GM19324 (cell line): ENCODE measurements around the gene BCL2L1.
A peak's percentile ranks its signal among the peaks of the same experiment; 100 is the strongest.

ENCODE experiments used
- ATAC-seq: cut with Tn5 transposase; IDR thresholded peaks from one replicate; pipeline ENCODE4 v1.9.1; 2021; ENCODE audit warnings: mild to moderate bottlenecking, moderate library complexity; ENCODE audit not compliant: unreplicated experiment, low FRiP score

Gene BCL2L1

GRCh38 chr20:31710423-31711108, 12.1 kb downstream of the BCL2L1 start:
- no peak for ATAC-seq

DNA sequence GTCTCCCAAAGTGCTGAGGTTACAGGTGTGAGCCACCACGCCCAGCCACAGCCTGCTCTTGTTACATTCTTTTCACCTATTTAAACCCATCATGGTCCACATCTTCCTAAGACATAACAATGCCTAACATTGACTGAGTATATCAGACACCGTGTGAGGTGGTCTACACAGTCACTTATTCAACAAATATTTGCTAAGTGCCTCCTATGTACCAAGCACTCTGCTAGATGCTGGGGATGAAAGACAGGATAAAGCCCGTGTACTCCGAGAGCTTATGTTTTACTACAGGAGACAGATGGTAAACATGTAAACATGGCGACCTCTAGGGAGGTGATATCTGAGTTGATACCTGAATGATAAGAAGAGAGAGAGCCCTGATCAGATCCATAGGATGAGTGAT, 12.7 kb downstream of the BCL2L1 start:
- ATAC-seq = no peak

DNA sequence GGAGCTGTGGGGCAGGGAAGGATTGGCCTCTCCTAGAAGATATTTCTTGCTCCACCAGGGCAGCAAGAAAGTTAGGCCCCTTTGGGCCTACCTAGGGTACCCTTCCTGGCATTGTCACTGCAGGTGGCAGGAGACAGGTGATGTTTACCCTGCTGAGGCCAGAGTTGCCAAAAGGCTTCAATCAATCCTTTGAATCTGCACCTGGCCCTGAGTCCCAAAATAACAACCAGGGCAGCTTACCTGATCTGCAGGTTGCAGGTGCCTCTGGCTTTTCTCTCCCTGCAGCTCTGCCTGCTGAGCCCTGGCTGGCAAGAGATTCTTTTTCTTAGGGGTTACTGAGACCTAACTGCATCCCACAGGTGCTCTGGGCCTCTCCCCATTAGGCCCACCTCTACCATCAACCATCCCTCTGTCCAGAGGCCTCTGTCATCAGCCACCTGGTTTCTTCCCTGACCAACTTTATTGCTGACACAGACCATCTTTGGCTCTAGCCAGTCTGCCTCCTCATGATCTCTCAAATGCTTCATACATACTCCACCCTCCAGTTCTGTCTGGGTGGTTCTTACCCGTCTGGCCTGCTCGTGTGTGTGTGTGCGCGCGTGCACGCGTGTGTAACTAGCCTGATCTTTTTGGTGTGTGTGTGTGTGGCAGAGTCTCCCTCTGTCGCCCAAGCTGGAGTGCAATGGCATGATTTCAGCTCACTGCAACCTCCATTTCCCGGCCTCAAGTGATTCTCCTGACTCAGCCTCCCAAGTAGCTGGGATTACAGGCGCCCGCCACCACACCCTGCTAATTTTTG, 13.7 kb downstream of the BCL2L1 start:
- no peak for ATAC-seq

DNA sequence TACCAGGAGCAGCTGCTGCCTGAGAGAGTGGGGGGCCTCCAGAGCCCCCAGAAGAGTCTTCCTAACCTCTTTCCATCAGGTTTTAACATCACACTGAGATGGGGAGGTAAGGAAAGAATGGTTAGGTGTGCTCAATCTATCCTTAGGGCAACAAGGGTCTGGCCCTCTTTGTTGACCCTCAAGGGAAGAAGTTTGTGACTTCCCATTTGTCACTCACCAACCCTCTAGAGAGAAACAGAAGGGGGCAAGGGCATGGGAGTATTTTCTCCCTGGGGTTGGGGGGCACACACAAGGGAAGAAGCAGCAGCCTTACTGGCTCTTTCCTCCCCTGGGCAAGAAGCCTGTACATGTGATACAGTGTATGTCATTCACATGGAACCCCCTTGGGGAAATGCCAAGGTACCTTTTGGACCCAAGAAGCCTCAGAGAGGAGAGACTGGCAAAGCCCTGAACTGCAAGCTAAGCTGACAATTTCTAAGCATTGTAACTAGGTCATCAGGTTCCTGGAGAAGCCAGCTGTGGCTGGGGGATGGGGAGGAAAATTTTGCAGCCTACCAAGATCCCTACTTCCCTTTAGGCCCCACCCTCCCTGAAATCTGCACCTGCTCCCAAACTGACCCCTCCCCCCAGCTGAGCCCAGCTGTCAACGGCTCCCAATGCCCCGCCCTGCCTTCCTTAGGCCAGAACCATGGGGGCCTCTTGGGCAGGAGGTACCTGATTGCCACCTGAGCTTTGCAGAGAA, 14.5 kb downstream of the BCL2L1 start:
- no peak for ATAC-seq

DNA sequence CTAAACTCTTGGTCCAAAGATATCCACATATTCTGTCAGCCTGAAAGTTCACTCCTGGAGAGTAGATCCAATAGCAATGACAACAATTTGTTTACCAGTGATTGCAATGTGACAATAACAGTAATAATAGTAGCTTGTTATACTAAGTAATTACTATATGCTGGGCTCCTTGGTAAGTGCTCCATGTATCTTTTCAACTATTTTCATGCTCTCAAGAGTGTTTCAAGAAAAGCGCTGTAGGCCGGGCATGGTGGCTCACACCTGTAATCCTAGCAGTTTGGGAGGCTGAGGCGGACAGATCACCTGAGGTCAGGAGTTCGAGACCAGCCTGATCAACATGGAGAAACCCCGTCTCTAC, 15.4 kb downstream of the BCL2L1 start:
- ATAC-seq = no peak

GRCh38 chr20:31706607-31707257, 15.9 kb downstream of the BCL2L1 start:
- no peak for ATAC-seq

DNA sequence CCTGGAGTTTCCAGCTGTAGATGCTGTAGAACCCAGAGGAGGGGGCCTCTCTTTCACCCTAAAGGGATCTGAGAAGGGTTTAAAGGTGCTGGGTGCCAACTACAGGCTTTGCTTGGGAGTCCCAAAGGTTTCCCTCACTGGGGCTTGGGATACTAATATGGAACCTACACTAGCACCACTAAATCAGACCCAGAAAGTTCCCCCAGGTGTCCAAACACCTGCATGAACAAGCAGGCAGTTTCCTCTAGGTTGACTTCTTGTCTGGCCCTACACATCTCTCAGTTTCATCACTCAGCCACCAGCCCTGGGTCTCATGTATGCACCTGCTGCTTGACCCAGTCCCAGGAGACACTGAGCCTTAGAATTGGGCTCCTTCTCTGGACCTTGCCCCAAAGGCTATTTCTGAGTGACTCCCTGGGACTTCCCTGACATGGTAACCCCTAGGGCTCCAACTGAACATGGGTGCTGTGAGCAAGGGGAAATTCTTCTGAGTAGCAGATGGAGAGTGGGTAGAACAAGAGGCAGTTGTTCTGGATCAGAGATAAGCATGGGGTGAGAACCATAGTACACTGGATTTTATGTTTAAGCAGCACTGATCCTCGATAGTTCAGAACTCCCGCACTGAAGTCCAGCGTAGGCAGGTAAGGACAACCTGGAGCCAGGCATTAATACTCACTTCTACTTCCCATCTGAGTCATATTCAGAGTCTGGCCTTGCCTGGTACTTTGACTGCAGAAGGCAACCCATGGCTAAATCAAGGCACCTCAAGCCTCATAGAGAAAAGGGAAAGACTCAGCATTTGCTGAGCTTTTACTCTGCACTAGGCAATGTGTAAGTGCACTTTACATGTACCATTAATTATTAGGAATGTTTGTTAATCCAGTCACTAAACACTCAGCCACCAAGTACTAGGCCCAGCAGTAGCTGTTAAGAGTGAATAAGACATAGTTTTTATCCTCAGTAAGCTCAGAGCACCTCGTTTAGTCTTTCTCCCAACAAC, 16.8 kb downstream of the BCL2L1 start:
- peak; percentile 86 for ATAC-seq

GRCh38 chr20:31705191-31705590, 17.5 kb downstream of the BCL2L1 start:
- no peak for ATAC-seq

- ATAC-seq = no peak
Observed at GRCh38 chr20:31704225-31705119, 18.2 kb downstream of the BCL2L1 start.

GRCh38 chr20:31701591-31701990, 21.1 kb downstream of the BCL2L1 start:
- no peak for ATAC-seq

DNA sequence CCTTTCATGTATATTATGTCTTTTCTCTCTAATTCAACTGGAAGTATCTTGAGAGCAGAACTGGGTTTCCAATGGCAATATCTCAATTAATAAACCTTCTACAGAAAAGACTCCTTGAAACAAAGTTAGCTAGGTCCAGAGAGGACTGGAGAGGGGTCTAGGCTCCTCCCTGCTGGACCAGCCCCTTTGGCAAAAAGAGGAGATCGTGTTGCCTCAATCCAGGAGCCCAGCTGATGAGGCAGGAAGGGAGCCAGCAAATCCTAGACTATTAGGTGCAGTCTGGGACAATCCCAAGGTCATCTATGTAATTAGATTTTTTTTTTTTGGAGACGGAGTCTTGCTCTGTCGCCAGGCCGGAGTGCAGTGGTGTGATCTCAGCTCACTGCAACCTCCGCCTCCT, 21.9 kb downstream of the BCL2L1 start:
- ATAC-seq = no peak

- ATAC-seq = no peak
Observed at GRCh38 chr20:31699801-31700728, 22.6 kb downstream of the BCL2L1 start.

DNA sequence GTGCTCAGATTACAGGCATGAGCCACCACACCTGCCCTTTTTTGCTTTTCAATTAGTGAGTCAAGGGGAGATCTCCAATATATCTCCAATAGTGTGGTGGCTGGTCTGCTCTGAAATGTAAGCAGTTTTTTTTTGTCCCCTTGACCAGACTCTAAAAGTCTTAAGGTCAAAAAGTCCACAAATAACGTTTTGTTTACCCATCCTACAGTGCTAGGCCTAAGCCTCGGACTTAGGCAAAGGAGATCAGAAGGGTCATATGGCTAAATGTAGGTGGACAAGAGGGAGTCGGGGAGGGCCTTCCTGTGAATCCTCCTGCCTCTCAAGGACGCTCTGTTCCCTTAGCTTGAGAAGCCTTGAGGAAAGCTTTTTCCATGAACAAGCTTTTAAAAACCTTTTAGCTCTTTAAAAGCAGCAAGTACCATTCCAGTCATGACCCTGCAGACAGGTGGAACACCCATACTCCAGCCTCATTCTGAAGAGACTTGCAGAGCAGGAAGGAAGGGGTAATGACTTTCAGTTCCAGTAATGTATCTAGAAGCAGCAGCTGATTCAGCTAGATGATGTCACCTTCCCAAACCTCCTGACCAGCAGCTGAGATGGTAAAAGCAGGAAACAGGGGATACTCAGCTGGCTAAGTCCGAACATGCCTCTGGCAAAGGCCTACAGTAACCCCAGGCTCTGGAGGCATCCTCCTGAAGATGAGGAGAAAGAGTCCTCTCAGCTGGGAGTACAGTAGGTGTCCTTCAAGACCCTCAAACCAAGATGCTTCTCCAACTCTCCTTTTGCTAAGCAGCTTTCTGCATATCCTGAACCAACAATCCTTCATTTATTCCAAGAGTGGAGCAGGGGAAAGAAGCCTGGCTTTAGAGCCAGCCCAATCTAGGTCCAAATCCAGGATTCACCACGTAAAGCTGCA, 23.6 kb downstream of the BCL2L1 start:
- ATAC-seq = peak; percentile 81

DNA sequence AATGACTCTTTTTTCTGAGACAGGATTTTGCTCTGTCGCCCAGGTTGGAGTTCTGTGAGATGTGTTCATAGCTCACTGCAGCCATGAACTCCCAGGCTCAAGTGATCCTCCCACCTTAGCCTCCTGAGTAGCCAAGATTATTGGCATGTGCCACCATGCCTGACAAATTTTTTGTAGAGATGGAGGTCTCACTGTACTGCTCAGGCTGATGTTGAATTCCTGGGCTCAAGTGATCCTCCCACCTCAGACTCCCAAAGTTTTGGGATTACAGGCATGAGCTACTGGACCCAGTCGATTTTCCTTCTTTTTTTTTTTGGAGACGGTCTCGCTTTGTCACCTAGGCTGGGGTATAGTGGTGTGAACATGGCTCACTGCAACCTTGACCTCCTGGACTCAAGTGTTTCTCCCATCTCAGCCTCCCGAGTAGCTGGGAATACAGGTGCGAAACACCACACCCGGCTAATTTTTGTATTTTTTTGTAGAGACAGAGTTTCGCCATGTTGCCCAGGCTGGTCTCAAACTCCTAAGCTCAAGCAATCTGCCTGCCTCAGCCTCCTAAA, 24.3 kb downstream of the BCL2L1 start:
- ATAC-seq = no peak

GRCh38 chr20:31695849-31696804, 26.5 kb downstream of the BCL2L1 start:
- ATAC-seq = no peak
